ENCODE results near the gene SLC5A6.

DNA sequence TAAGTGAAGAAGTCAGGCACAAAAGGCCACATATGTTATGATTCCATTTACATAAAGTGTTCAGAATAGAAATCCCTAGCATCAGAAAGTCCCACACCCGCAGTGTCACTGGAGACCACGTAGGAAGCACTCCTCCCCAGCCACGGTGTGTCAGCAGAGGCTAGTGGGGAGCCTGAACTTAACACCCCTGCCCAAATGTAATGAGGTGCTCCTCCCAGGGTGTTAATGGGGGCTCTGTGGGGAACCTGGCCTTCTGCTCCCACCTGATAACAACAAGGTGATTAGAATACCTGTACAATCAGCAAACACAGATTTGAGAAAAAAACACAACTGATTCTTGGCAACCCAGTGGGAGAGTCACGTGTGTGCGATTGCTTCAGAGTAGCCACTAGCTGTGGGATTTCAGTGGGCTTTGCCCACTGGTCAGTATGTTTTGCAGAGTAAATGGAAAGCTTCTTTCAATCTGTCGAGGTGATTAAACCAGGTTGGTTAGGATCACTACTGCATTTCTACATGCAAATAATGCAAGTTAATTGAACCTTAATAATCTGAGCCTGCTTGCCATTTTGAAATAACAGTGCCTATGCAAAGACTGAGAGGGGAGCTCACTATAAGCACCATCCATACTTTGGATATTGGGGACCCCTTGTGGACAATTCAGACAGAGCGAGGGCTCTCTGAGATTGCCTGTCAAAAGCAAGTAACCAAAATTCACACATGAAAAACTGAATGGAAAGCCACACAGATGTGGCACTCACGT is 20.8 kb downstream of the SLC5A6 start:
- TF ChIP-seq CTCF (IDR thresholded peaks at IDR 0.05) (peak; percentile 40 to 56 (median 43)), POLR2AphosphoS5 (IDR thresholded peaks at IDR 0.05) (no peak)

All from transverse colon (tissue), 4 donors.